ENCODE data around the gene PRG3.
"Not testable (repeated sequence)": the region's sequence is repeated elsewhere in the genome, so short reads cannot be mapped to it uniquely, and the experiment has no call there.

Gene PRG3

GRCh38 chr11:57387289-57388030 lies 6.5 kb upstream of the PRG3 start:
- DNase-seq: no peak

- no peak for DNase-seq
Observed at GRCh38 chr11:57386178-57386940, 5.4 kb upstream of the PRG3 start.

GRCh38 chr11:57379732-57380131 lies 1.2 kb downstream of the PRG3 start:
- DNase-seq: no peak

GRCh38 chr11:57378186-57378585 lies 2.8 kb downstream of the PRG3 start:
- DNase-seq: no peak

- no peak for DNase-seq
Observed at GRCh38 chr11:57377107-57377506, 3.8 kb downstream of the PRG3 start.

- DNase-seq: no peak
Observed at GRCh38 chr11:57376095-57377090, 4.6 kb downstream of the PRG3 start.

GRCh38 chr11:57375490-57375889 lies 5.5 kb downstream of the PRG3 start:
- DNase-seq: no peak

GRCh38 chr11:57374966-57375365 lies 6.0 kb downstream of the PRG3 start:
- no peak for DNase-seq

GRCh38 chr11:57373146-57373545 lies 7.8 kb downstream of the PRG3 start:
- no peak for DNase-seq

GRCh38 chr11:57370941-57371340 lies 10.0 kb downstream of the PRG3 start:
- no peak for DNase-seq

- DNase-seq: no peak
Observed at GRCh38 chr11:57370251-57370650, 10.7 kb downstream of the PRG3 start.

- DNase-seq: no peak
Observed at GRCh38 chr11:57368845-57369232, 12.1 kb downstream of the PRG3 start.

GRCh38 chr11:57368106-57368844 lies 12.7 kb downstream of the PRG3 start:
- DNase-seq: no peak

GRCh38 chr11:57364851-57365660 lies 15.9 kb downstream of the PRG3 start:
- DNase-seq: no peak

- no peak for DNase-seq
Observed at GRCh38 chr11:57363131-57364080, 17.5 kb downstream of the PRG3 start.

- DNase-seq: no peak
Observed at GRCh38 chr11:57361926-57362325, 19.0 kb downstream of the PRG3 start.

- not testable (repeated sequence) for DNase-seq
Observed at GRCh38 chr11:57361420-57361819, 19.5 kb downstream of the PRG3 start.

- DNase-seq: no peak
Observed at GRCh38 chr11:57360991-57361390, 20.0 kb downstream of the PRG3 start.

- no peak for DNase-seq
Observed at GRCh38 chr11:57359896-57360690, 20.9 kb downstream of the PRG3 start.

Measured in SHP77 (cell line).